Fibroblast of lung (primary cell): ENCODE measurements around the gene OGFOD3.

Experiments used
- CTCF ChIP-seq, 2 donors: IDR thresholded peaks in 1 of 2; conservative IDR thresholded peaks in 1 of 2; 1 replicate in 1 of 2; 2 replicates in 1 of 2; pipeline ENCODE4 v1.5.1; 2011 to 2012; ENCODE audit warnings: low read length in 2 of 2, control low read depth in 1 of 2, inconsistent platforms in 1 of 2, low read depth in 1 of 2, mild to moderate bottlenecking in 1 of 2
- EZH2 ChIP-seq: IDR thresholded peaks from 2 replicates; pipeline ENCODE4 v1.5.1; 2012; ENCODE audit warnings: low read length, control low read depth, mild to moderate bottlenecking; ENCODE audit errors: missing control alignments

DNA sequence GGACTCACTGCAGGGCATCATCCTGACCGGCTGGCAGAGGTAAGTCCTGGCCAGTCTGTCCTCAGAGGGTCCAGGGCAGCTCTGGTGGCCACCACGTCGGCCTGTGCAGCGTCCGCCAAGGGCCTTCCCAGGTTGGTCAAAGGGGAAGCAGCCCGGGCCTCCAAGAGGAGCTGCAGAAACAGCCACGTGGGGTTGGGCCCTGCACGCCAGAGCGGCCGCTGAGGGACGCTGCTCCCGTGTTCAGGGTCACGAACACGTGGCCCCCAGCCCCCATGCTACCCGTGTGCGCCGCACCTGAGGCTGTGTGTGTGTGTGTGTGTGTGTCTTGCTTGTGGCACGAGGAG is 18.9 kb upstream of the OGFOD3 start:
- TF ChIP-seq CTCF (conservative IDR thresholded peaks at IDR 0.05 in 1 of 2, IDR thresholded peaks at IDR 0.05 in 1 of 2; ENCODE audit: low read depth in 1 of 2, low read length in 2 of 2) (no peak), EZH2 (no peak)
